Smooth muscle cell (in vitro differentiated cells): ENCODE data around the gene SEMA4D. TPM values are rescaled to one million over a fixed set of nuclear protein-coding genes. Genes with fewer than 3 reads are reported as not detected.

Source experiments
- DNase-seq: peaks from one replicate; lab custom pipeline; 2025; ENCODE audit not compliant: unreplicated experiment; lab: John Stamatoyannopoulos, UW
- H2AFZ ChIP-seq: fragments of 200-600 bp; sonication (generic); 2 replicates; pipeline ENCODE4 v1.6.0; 2016; ENCODE audit warnings: antibody characterized with exemption, low read depth, mild to moderate bottlenecking
- H3F3A ChIP-seq: fragments of 200-600 bp; sonication (generic); 2 replicates; pipeline ENCODE4 v1.6.0; 2017; ENCODE audit warnings: antibody characterized with exemption, low read depth
- H3K27ac ChIP-seq: fragments of 200-600 bp; sonication (generic); 2 replicates; pipeline ENCODE4 v1.5.1; 2016; ENCODE audit warnings: low read depth, mild to moderate bottlenecking
- H3K27me3 ChIP-seq: fragments of 200-600 bp; sonication (generic); 2 replicates; pipeline ENCODE4 v1.6.1; 2016; ENCODE audit warnings: low read depth, mild to moderate bottlenecking
- H3K36me3 ChIP-seq: fragments of 200-600 bp; sonication (generic); 2 replicates; pipeline ENCODE4 v1.5.1; 2016; ENCODE audit warnings: low read depth
- H3K4me1 ChIP-seq: fragments of 200-600 bp; sonication (generic); 2 replicates; pipeline ENCODE4 v1.5.1; 2016; ENCODE audit warnings: low read depth
- H3K4me2 ChIP-seq: fragments of 200-600 bp; sonication (generic); 2 replicates; pipeline ENCODE4 v1.6.0; 2016; ENCODE audit warnings: mild to moderate bottlenecking
- H3K4me3 ChIP-seq: fragments of 200-600 bp; sonication (generic); 2 replicates; pipeline ENCODE4 v1.5.1; 2016; ENCODE audit warnings: mild to moderate bottlenecking
- H3K79me2 ChIP-seq: fragments of 200-600 bp; sonication (generic); 2 replicates; pipeline ENCODE4 v1.6.0; 2016; ENCODE audit warnings: low read depth, mild to moderate bottlenecking
- H3K9ac ChIP-seq: fragments of 200-600 bp; sonication (generic); 2 replicates; pipeline ENCODE4 v1.6.0; 2016; ENCODE audit warnings: low read depth
- H3K9me3 ChIP-seq: fragments of 200-600 bp; sonication (generic); replicated peaks from 2 replicates; pipeline ENCODE4 v1.5.1; 2016; ENCODE audit warnings: low read depth
- H4K20me1 ChIP-seq: fragments of 200-600 bp; sonication (generic); 2 replicates; pipeline ENCODE4 v1.6.0; 2016; ENCODE audit warnings: low read depth
- CTCF ChIP-seq: fragments of 200-600 bp; sonication (generic); IDR thresholded peaks from 2 replicates; pipeline ENCODE4 v1.5.1; 2017; ENCODE audit warnings: borderline replicate concordance, mild to moderate bottlenecking, antibody characterized with exemption; ENCODE audit not compliant: insufficient read depth, poor library complexity, severe bottlenecking
- WGBS: methylation state at CpG from one replicate; pipeline ENCODE4 v1.1.7; 2016; ENCODE audit warnings: low lambda C conversion rate; 5-methylcytosine and 5-hydroxymethylcytosine counted together
- polyA plus RNA-seq: library from polyadenylated mRNA; unstranded; fragments of >200 nt; fragmentation: Nextera tagmentation; extraction: Ambion mirVana; gene quantifications from 2 replicates; pipeline ENCODE4 v1.2.1, GENCODE V29; 2016
- total RNA-seq: library from RNA; depleted of rRNA; stranded (reverse); fragments of >200 nt; gene quantifications from 2 replicates; pipeline ENCODE4 v1.2.3, GENCODE V29; 2014

SEMA4D gene
- total and polyA plus RNA-seq, 2 experiments from 2014 or later = 0.63 to 2.7 TPM

- H3K4me3 ChIP-seq = no peak overlapping the region
- H3K27ac ChIP-seq = no peak overlapping the region
- 97% methylated on average over 6 of the region's 9 CpGs for WGBS
These were observed 34.9 kb downstream of the SEMA4D start for GRCh38 chr9:89462817-89463683.

GRCh38 chr9:89462199-89462598, 35.7 kb downstream of the SEMA4D start:
- TF ChIP-seq CTCF = no peak
- H3K27me3 ChIP-seq = no peaks in the 10 kb centered on the region
- H3K36me3 ChIP-seq = no peaks in the 10 kb centered on the region
- no peak overlapping the region for H3K4me2 ChIP-seq
- no peak overlapping the region for H3K27ac ChIP-seq
- no peak for DNase-seq
- no peak overlapping the region for H3K4me3 ChIP-seq
- H3F3A ChIP-seq = no peaks in the 10 kb centered on the region
- H2AFZ ChIP-seq = no peak overlapping the region
- H3K4me1 ChIP-seq = no peaks in the 10 kb centered on the region
- no peak overlapping the region for H3K9ac ChIP-seq
- 77% methylated on average over 5 of the region's 5 CpGs for WGBS
- no peaks in the 10 kb centered on the region for H3K79me2 ChIP-seq
- no peaks in the 10 kb centered on the region for H4K20me1 ChIP-seq
- no peaks in the 10 kb centered on the region for H3K9me3 ChIP-seq

More at GRCh38 chr9:89462817-89463683, 34.9 kb downstream of the SEMA4D start:
- no peaks in the 10 kb centered on the region for H3K9me3 ChIP-seq
- no peak for DNase-seq
- H2AFZ ChIP-seq = no peak overlapping the region
- no peaks in the 10 kb centered on the region for H3K79me2 ChIP-seq
- H3K27me3 ChIP-seq = no peaks in the 10 kb centered on the region
- TF ChIP-seq CTCF = no peak
- peaks cover under 1% of the 10 kb centered on the region for H3K4me1 ChIP-seq
- H3K9ac ChIP-seq = no peak overlapping the region
- H3K36me3 ChIP-seq = no peaks in the 10 kb centered on the region
- no peaks in the 10 kb centered on the region for H3F3A ChIP-seq
- H4K20me1 ChIP-seq = no peaks in the 10 kb centered on the region
- no peak overlapping the region for H3K4me2 ChIP-seq

GRCh38 chr9:89461265-89461664, 36.6 kb downstream of the SEMA4D start:
- H3K9ac ChIP-seq = no peak overlapping the region
- no peaks in the 10 kb centered on the region for H4K20me1 ChIP-seq
- no peaks in the 10 kb centered on the region for H3K79me2 ChIP-seq
- TF ChIP-seq CTCF = no peak
- DNase-seq = no peak
- H3K27ac ChIP-seq = no peak overlapping the region
- H3K36me3 ChIP-seq = no peaks in the 10 kb centered on the region
- H3K27me3 ChIP-seq = no peaks in the 10 kb centered on the region
- no peaks in the 10 kb centered on the region for H3F3A ChIP-seq
- 45% methylated on average over 8 of the region's 8 CpGs for WGBS
- H3K4me2 ChIP-seq = no peak overlapping the region
- no peak overlapping the region for H2AFZ ChIP-seq
- H3K4me3 ChIP-seq = no peak overlapping the region
- H3K4me1 ChIP-seq = no peaks in the 10 kb centered on the region
- no peaks in the 10 kb centered on the region for H3K9me3 ChIP-seq

GRCh38 chr9:89460551-89460950, 37.4 kb downstream of the SEMA4D start:
- Histone ChIP-seq H3K9ac (no peak overlapping the region), H3F3A (no peaks in the 10 kb centered on the region), H3K4me3 (no peak overlapping the region), H3K27me3 (no peaks in the 10 kb centered on the region), H3K9me3 (no peaks in the 10 kb centered on the region), H3K4me1 (no peaks in the 10 kb centered on the region), H3K79me2 (no peaks in the 10 kb centered on the region), H3K36me3 (no peaks in the 10 kb centered on the region), H3K4me2 (no peak overlapping the region), H3K27ac (no peak overlapping the region), H2AFZ (no peak overlapping the region), H4K20me1 (no peaks in the 10 kb centered on the region)
- DNase-seq = no peak
- no peak for TF ChIP-seq CTCF
- 97% methylated on average over 10 of the region's 10 CpGs for WGBS
